GM12801 (cell line): ENCODE data around the gene CFAP99.

Experiments
- CTCF ChIP-seq: IDR thresholded peaks from one replicate; pipeline ENCODE4 v1.5.1; 2011; ENCODE audit warnings: control low read depth; ENCODE audit not compliant: insufficient read length; ENCODE audit errors: extremely low read depth

CFAP99 gene

GRCh38 chr4:2445571-2445970 is 26.8 kb downstream of the CFAP99 start:
- TF ChIP-seq CTCF, result no peak

GRCh38 chr4:2446656-2447564 is 28.2 kb downstream of the CFAP99 start:
- TF ChIP-seq CTCF, result no peak

GRCh38 chr4:2448589-2448988 is 29.8 kb downstream of the CFAP99 start:
- no peak for TF ChIP-seq CTCF

- no peak for TF ChIP-seq CTCF
Observed at GRCh38 chr4:2449051-2449450, 30.3 kb downstream of the CFAP99 start.

GRCh38 chr4:2449511-2450392 is 31.0 kb downstream of the CFAP99 start:
- TF ChIP-seq CTCF, result no peak

- TF ChIP-seq CTCF, result no peak
Observed at GRCh38 chr4:2450394-2451035, 31.8 kb downstream of the CFAP99 start.

- TF ChIP-seq CTCF, result no peak
Observed at GRCh38 chr4:2451036-2451520, 32.3 kb downstream of the CFAP99 start.
